HG02642 (cell line): ENCODE measurements around the gene KIAA1671.
A peak's percentile ranks its signal among the peaks of the same experiment; 100 is the strongest.

Experiments
- ATAC-seq: cut with Tn5 transposase; IDR thresholded peaks from one replicate; pipeline ENCODE4 v1.9.1; 2021; ENCODE audit warnings: mild to moderate bottlenecking; ENCODE audit not compliant: unreplicated experiment, poor library complexity

The KIAA1671 gene

DNA sequence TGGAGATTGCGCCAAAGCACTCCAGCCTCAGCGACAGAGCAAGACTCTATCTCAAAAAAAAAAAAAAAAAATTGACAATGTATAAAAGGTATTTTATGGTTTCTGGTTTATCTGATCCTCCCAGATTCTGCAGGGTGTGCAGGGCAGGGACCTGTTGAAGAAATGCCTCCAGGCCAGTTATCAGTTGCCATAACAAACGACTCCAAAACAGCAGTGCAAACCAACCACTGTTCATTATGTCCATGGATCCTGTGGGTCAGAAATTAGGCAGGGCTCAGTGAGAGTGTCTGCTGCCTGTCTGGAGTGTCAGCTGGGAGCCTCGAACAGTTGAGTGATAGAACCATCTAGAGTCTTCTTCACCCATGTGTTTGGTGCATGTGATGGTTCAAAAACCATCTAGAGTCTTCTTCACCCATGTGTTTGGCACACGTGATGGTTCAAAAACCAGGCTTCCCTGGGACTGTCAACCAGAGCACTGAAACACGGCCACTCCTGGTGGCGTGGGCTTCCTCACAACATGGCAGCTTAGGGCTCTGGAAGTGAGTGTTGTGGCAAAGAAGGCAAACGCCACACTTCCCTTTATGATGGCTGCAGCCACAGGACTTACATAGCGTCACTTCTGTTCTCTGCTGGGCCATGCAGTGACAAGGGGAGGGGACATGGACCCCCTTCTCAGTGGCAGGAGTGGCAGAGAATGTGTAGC is 132.0 kb downstream of the KIAA1671 start:
- ATAC-seq = no peak

DNA sequence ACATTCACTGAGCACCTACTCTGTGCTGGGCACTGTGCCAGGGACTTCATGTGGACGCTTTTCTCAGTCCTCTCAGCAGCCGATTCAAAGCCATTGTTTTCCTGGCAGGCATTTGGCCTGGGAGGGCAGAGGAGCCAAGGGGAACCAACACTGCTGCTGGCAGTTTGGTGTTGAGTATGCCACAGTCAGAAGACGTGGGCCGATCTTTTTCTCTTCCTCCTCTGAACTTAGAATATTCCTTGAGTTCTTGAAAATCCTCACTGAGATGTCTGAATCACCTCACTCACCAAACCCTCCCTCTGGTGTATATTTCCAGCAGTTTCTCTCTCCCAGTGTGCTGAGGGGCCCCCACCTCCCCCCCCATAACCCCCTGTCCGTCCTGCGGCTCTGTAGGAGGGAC is 132.6 kb downstream of the KIAA1671 start:
- ATAC-seq = no peak

DNA sequence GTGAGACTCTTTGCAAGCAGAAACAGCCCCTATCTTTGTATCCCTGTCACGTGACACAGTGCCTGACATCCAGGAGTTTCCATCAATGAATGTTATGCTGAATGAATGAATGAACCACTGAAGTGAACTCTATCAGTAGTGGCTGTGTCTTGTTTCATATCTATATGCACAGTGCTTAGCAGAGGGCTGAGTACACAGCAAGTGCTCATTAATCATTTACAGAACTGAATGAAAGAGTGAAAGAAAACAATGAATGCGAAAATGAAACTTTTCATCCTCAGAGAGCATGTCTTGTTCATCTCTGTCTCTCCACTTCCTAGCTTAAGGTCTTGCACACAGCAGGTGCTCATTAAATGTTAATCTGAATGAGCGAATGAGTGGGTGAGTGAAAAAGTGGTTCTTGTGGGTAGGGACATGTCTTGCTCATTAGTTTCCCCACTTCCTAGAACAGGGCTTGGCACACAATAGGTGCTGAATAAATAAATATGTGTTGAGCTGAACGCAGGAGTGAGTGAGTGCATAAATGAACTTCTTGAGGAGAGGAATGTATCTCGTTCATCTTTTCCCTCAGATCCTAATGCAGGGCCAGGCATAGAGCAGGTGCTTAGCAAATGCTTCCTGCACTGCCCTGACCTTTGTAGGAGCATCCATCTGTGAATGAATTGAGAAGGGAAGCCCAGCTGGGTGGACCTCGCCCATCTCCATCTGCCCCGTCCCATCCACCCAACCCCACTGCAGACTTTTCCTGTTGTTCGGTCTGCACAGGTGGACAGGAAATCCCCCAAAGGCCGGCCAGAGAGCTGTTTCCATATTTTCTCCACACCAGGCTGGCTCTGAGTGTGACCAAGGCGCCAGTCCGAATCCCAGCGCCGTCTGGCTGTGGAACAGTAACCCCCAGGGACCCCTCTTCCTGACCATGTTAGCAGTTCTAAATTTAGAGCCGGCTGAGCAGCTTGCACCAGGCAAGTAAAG is 133.7 kb downstream of the KIAA1671 start:
- peak; percentile 80 for ATAC-seq

DNA sequence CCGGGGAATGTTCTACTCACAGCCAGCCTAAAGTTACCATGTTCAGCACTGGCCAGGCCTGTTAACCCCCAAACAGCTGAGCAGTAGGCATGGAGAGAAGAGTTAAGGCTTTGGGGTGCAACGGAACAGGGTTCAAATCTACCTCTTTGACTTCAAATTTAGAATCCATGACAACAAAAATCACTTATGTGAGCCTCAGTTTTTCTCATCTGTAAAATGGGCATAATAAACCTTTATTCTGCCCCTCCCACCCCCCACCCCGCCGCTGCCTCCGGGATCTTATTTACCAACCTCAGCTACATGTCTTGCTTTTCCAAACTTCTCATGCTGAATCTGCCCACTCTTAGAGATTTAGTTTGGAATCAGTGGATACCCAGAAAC is 134.4 kb downstream of the KIAA1671 start:
- no peak for ATAC-seq

DNA sequence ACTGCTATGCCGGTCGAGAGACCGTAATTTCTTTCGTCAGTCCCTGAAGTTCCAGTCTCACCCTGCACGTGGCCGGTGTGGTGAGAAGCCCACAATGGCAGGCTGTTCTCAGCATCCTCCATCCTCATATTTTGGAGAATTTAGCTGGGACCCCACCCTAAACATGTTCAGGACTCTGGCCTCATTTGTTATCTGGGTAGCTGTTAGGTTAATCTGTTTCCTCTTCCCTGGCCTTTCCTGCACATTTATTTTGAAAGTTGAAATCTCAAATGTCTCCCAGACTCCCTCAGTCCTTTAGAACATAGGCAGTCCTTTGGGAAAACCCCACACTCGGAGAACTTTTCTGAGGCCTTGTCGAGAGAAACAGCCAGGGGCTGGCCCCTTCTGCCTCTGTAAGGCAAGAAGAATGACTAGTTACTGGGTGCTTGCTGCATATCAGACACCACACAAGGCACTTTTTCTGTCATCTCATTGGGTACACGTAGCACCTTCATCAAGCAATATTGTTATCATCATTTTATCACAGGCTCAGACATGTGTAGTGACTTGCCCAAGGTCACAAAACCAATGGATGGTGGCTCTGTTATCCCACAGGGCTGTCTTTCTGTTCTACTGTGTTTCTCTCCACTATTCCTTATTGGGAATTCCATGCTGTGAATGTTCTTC is 137.8 kb downstream of the KIAA1671 start:
- ATAC-seq = no peak

DNA sequence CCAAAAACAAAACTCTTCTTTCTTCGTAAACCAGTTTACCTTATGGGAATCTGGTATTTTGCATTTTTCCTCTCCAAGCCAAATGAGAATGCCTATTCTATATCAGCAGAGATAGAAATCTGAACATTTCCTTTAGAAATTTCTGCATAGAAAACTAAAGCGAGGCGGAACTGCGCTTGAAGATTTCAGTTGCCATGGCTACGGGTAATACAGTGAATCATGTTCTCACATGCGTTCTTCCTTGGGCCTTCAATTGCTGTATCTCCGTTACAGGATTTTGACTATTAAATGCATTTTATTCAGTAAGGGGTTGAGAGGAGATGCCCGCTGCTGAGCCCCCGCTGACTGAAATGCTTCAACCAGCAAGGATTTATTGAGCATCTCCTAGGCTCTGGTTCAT is 138.9 kb downstream of the KIAA1671 start:
- ATAC-seq = no peak

DNA sequence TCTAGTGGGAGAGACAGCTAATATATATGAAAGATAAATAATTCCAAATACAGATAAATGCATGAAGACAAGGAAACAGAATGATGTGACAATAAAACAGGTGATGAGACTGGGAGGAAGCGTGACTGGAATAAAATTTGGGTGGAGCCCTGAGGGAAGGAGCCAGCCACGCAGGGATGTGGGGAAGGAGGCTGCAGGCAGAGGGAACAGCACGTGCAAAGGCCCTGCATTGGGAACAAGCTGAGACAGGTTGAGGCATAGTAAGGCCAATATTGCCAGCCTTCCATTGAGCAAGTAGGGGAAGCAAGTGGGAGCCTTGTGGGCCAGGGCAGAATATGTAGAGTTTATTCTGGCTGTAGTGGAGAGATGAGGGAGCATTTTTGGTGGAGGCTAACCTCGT is 139.6 kb downstream of the KIAA1671 start:
- no peak for ATAC-seq

DNA sequence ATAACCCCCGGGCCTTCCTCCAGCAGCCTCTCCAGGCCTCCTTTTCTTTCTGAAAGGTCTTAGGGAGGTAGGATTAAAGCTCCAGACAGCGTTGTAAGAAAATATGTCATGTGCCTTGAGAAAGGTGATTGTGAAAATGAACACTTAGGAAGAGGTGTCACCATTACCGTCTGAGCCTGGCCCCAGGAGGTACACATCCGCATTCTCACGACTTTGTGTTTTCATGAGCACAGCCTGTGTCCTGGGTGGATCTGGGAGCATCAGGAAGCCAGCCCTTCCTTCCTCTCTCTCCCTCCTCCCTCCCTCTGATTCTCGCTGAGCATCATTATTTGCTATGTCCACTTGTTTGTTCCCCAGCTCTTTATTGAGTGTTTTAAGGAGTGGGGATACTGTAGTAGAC is 142.1 kb downstream of the KIAA1671 start:
- no peak for ATAC-seq

DNA sequence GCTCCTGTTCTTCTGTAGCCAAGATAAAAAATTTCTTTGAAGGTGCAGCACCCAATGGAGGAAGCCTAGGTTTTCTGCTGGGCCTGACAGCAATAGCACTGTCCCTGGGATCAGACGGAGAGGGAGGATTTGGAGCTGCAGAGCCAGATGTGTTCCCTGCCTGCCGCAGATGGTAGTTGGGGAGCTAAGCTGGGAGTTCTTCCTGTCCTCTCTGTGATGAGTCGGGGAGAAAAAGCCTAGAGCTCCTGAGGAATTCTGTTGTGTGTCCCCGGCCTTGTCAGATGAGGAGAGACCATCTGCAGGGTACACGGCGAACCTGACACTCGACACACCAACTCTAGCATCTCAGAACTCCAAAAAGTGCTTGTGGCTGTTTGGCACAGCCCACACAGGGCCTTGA is 143.4 kb downstream of the KIAA1671 start:
- no peak for ATAC-seq

DNA sequence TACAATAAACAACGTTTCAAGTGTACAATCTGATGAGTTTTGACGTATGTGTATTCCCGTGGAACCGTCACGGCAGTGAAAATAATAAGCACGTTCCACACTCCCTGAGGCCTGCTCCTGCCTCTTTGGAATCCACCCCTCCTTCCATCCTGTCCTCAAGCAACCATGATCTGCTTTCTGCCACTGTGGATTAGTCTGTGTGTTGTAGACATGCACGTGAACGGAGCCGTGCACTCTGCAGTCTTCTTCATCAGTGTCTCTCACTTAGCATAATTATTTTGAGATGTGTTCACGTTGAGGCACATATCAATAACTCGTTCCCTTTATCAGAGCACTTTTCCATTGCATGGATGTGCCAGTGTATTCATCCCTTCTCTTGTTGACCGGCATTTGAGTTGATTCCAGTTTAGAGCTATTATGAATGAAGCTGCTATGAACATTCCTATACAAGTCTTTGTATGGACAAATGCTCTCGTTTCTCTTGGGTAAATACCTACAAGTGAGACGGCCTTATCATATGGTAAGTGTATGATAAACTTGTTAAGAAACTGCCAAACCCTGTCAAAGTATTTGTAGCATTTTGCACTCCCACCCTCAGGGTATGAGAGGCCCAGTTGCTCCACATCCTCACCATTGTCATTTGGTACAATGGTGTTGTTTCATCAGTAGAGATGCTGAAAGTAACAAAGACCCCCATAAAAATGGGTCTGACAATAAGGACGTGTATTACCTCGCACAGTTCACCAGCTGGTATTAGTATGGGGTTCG is 144.3 kb downstream of the KIAA1671 start:
- ATAC-seq = no peak

DNA sequence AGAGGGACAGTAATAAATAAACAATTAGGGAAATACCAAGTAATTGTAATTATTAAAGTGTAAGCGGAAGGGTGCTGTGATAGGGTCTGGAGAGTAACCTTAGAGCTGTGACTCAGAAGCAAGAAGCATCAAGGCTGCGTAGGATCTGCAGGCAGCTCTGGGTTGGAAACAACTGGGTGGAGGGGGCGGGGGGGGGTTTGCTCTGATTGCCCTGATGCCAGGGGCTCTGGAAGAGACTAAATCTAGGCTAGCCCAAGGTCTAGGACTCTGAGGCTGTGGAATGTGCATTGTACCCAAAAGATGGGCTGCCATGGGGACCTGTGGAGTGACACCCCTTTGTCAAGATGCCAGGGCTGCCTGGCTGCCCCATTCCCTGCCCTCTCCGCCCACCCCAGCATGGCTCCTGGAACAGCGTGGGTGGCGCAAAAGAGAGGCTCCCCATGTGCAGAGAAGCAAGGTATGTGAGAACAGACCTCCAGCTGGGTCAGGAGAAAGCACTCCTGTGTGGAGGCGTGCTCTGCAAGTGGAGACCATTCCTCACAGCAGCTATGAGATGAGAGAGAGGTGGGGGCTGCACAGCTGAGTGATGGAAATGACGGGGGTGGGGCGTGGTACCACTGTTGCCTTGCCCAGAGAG is 146.0 kb downstream of the KIAA1671 start:
- no peak for ATAC-seq

DNA sequence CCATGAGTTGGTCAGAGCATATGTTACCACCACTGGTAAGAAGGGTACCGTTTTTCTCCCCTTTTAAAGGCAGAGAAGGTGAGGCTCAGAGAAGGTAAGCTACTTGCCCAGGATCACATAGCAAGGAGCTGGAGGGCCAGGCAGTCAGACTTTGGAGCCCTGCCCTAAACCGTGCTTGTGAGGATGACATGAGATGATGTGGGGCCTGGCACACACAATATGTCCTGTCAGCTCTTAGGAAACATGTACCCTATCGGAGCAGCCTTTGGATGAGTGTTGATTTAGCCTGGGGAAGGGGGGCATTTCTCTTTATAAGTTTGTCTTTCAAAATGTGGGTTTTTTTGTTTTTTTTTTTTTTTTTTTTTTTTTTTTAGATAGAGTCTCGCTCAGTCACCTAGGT is 146.7 kb downstream of the KIAA1671 start:
- ATAC-seq = no peak

DNA sequence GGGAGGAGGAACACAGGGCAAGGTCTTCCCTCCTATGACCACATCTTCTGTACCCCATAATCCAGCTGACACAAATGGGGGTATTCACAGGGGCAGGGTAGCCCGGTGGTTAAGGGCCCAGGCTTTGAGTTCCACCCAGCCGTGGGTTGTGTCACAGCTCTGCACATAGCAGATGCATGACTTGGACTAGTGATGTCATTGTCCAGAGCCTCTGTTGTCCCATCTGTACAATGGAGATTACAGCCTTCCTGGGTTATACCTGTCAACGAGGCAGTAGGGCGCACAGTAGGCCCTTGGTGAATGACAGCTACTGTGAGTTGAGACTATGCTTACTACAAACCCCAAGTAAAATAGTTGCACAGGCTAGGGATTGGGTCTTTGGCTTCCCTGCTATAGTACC is 147.9 kb downstream of the KIAA1671 start:
- ATAC-seq = no peak

DNA sequence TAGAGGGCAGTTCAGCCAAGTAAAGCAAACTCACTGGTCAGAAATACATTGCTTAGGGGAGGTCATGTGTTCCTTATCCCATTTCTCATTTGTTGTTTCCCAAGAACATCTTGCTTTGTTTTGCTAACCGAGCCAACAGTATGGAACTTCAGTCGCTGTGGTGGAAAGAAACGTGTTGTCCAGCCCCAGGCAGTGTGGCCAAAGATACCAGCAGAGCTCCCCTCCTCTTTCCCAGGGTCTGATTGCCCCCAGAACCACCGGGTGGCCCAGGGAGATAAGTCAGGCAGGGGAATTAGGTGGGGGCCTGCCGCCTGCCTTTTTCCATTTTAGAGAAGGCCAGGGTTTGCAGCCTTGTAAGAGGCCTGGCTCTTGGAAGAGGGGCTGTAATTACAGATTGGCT is 148.4 kb downstream of the KIAA1671 start:
- no peak for ATAC-seq

DNA sequence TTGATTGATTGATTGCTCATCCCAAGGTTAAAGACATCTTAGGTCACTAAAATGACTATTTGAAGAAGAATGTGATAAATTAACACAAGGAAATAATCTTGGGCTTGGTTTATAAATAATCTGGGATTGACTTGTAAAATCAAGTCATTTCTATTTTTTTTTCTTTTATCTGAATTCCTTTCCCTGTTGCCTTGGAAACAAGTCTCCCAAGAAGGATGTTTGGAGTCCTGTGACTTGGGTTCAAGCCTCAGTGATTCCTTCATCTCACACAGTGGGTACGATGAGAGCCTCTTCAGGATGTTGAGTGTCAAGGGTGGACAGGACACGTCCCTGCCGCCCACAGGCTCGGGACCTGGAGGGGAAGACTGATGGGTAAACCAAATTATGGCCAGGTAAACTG is 149.0 kb downstream of the KIAA1671 start:
- ATAC-seq = no peak

DNA sequence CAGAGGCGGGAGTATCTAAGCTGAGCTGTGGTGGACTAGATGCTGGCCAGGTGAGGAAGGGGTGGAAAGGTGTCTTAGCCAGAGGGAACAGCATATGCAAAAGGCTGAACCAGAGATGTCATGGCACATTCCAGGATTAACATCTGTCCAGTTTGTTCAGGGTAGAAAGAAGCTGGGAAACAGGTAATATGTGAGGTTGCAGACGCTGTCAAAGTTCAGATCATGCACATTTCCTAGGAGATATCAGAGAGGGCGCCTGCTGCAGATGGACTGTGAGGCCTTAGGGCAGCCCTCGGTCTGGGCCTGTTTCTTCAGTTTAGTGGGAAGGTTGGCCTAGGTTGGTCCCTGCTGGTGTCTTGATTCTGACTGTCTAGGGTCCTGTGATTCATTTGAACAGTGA is 149.5 kb downstream of the KIAA1671 start:
- ATAC-seq = no peak

DNA sequence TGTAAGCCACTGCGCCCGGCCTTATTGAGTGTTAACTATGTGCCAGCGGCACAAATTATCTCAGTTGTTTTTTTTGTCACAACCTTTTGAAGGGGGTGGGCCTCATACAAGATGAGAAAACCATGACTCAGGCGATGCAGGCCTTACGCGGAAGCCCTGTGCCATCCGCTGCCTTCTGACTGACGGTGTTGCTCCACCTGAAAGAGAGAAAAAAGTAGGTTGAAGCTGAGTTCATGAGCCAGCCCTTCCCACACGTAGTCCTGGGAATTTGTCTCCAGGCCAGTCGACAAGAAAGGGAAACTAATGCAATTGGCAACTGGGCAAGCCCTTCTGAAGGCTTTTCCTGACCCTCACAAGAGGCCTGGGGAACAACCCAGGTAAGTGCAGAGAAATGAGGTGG is 150.2 kb downstream of the KIAA1671 start:
- no peak for ATAC-seq

DNA sequence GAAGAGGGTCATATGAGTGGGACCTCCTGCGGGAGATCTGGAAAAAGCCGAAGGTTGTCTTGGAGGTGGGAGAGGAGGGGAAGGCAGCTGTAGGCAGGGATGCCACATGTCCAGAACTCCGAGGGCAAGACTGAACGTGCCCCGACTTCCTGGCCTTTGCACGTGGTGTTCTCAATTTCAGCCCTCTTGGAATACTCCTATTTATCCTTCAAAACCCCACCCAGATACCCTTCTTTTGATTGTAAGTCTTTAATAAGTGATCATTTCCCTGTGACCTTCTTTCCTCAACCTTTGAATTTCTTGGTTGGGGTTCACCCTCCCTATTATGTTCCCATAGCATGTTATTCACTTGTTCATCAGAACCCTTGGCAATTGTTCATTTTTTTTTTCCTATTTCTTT is 151.9 kb downstream of the KIAA1671 start:
- no peak for ATAC-seq

DNA sequence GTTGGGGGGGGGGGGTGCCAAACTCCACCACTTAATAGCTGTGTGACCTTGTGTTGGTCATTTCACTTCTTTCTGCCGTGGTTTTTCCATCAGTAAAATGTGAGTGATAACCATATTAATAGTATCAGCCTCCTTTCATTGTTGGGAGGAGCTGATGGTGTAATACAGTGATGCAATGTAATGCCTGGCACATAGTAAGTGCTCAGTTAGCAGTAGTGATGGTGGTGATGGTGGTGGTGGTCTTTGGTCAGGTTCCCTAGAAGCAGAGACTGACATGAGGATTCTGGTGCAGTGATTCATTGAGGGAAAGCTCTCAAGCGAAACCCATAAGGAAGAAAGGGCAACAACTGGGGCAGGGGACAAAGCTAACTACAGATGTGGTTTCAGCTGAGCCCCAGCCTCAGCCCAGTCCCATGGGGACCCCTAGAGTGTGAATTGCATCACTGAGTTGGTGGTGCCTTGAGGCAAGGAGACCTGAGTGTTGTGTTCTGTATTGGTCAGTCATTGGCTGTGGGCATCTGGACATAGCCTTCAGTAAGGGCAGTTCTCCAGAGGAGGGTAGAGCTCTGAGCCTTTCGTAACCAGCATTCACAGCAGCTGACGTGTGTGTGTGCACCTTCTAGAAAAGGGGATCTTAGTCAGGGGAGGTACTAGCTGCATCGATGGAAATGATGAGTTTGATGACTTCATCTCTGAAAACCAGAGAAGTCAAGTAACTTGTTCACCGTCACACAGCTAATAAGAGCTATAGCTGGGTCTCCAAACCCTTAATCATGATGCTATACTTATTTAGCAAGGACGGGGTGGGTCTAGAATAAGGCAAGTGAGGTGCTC is 153.5 kb downstream of the KIAA1671 start:
- ATAC-seq = no peak
